PC-3 (cell line): ENCODE data around the gene MTA1.

Source experiments
- EZH2 ChIP-seq: fragments of 300-600 bp; sonication (generic); IDR thresholded peaks from one replicate; pipeline ENCODE4 v1.6.1; 2017; ENCODE audit warnings: antibody characterized with exemption, mild to moderate bottlenecking, low read length; ENCODE audit not compliant: unreplicated experiment
- TF ChIP-seq, protein P1 (sequence below): fragments of 300-600 bp; sonication (generic); conservative IDR thresholded peaks from 2 replicates; pipeline ENCODE4 v1.5.1; 2017; ENCODE audit warnings: antibody characterized with exemption, low read depth, mild to moderate bottlenecking, low read length

GRCh38 chr14:105388976-105389375 lies 30.7 kb upstream of the MTA1 start:
- TF ChIP-seq, protein P1, sequence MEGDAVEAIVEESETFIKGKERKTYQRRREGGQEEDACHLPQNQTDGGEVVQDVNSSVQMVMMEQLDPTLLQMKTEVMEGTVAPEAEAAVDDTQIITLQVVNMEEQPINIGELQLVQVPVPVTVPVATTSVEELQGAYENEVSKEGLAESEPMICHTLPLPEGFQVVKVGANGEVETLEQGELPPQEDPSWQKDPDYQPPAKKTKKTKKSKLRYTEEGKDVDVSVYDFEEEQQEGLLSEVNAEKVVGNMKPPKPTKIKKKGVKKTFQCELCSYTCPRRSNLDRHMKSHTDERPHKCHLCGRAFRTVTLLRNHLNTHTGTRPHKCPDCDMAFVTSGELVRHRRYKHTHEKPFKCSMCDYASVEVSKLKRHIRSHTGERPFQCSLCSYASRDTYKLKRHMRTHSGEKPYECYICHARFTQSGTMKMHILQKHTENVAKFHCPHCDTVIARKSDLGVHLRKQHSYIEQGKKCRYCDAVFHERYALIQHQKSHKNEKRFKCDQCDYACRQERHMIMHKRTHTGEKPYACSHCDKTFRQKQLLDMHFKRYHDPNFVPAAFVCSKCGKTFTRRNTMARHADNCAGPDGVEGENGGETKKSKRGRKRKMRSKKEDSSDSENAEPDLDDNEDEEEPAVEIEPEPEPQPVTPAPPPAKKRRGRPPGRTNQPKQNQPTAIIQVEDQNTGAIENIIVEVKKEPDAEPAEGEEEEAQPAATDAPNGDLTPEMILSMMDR = no peak
- no peak for TF ChIP-seq EZH2
